ENCODE measurements around the gene ARHGAP42. TPM values are rescaled to one million over a fixed set of nuclear protein-coding genes. Genes with fewer than 3 reads are reported as not detected.

ARHGAP42 gene
- total RNA-seq, 4 donors from 2014 or later: 21.8 to 55.7 (median 35.9) TPM

DNA sequence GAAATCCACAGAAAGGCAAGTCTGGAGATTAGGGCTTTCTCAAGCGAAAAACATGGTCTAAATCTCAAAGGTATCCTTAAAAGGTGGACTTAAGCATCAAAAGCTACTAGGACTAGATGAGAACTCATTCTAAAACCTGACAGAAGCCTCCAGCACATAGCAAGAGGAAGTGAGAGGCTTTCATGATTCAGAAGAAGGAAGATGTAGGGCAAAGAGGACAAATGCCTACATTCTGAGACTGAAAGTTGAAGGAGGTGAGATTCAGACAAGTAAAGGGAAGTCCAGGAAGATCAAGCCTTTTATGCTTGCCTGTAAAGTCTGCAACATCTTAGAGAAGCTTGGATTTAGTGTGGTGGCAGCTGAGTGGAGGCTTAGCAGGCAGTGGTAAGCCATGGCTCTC lies 343.6 kb downstream of the ARHGAP42 start:
- WGBS, 2 donors: 84 to 91% methylated on average over 1 of the region's 1 CpG
- TF ChIP-seq POLR2A (IDR thresholded peaks at IDR 0.05): no peak
- TF ChIP-seq CTCF (IDR thresholded peaks at IDR 0.05): no peak
- intact Hi-C loops (cut with DNase I): no loop called here
- Histone ChIP-seq H3K4me1 (no peaks in the 10 kb centered on the region), H3K4me3 (replicated peaks in 1 of 3) (no peak overlapping the region), H3K27me3 (no peaks in the 10 kb centered on the region), H3K9me3 (no peaks in the 10 kb centered on the region), H3K36me3 (no peaks in the 10 kb centered on the region), H3K27ac (no peak overlapping the region)
- no peak for DNase-seq

- DNase-seq: no peak
- H3K27ac ChIP-seq: no peak overlapping the region
- TF ChIP-seq CTCF (IDR thresholded peaks at IDR 0.05): no peak
- TF ChIP-seq POLR2A (IDR thresholded peaks at IDR 0.05): no peak
- H3K4me1 ChIP-seq: no peaks in the 10 kb centered on the region
- no peaks in the 10 kb centered on the region for H3K36me3 ChIP-seq
- 86 to 87% methylated on average over 3 of the region's 3 CpGs for WGBS, 2 donors
- H3K27me3 ChIP-seq: no peaks in the 10 kb centered on the region
- H3K4me3 ChIP-seq (replicated peaks in 1 of 3): no peak overlapping the region
- intact Hi-C loops (cut with DNase I): no loop called here
- H3K9me3 ChIP-seq: no peaks in the 10 kb centered on the region
Observed at GRCh38 chr11:101031713-101032112, 344.6 kb downstream of the ARHGAP42 start.

GRCh38 chr11:101032991-101033390 lies 345.9 kb downstream of the ARHGAP42 start:
- intact Hi-C loops (cut with DNase I): no loop called here

GRCh38 chr11:101034076-101034475 lies 347.0 kb downstream of the ARHGAP42 start:
- no peak overlapping the region for H3K27ac ChIP-seq
- H3K9me3 ChIP-seq: no peaks in the 10 kb centered on the region
- no peaks in the 10 kb centered on the region for H3K4me1 ChIP-seq
- H3K27me3 ChIP-seq: no peaks in the 10 kb centered on the region
- intact Hi-C loops (cut with DNase I): no loop called here
- no peaks in the 10 kb centered on the region for H3K36me3 ChIP-seq
- WGBS, 2 donors: 64 to 67% methylated on average over 4 of the region's 4 CpGs
- TF ChIP-seq POLR2A (IDR thresholded peaks at IDR 0.05): no peak
- no peak for TF ChIP-seq CTCF (IDR thresholded peaks at IDR 0.05)
- DNase-seq: peak; percentile 4 to 6
- H3K4me3 ChIP-seq (replicated peaks in 1 of 3): no peak overlapping the region

More at GRCh38 chr11:101032991-101033390, 345.9 kb downstream of the ARHGAP42 start:
- DNase-seq: no peak
- no peaks in the 10 kb centered on the region for H3K4me1 ChIP-seq
- no peaks in the 10 kb centered on the region for H3K9me3 ChIP-seq
- no peak overlapping the region for H3K4me3 ChIP-seq (replicated peaks in 1 of 3)
- TF ChIP-seq CTCF (IDR thresholded peaks at IDR 0.05) (no peak), POLR2A (IDR thresholded peaks at IDR 0.05) (no peak)
- H3K27me3 ChIP-seq: no peaks in the 10 kb centered on the region
- no peaks in the 10 kb centered on the region for H3K36me3 ChIP-seq
- H3K27ac ChIP-seq: no peak overlapping the region

DNA sequence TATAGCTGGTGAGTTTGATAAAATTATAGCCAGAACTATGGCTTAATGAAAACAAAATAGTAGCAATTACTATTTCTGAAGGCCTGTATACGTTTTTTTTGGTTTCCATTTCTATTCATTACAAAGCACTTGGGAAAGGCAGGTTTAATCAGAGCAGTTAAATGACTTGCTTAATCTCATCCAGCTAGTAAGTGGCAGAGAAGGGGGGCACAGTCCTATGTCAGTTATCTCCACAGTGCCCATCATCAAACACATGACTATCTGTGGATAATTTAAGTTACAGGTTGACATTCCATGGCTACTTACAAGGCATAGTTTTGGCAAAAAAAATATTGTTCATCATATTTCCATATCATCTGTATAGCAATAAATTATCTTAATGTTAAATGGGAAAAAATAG lies 348.8 kb downstream of the ARHGAP42 start:
- H3K36me3 ChIP-seq: no peaks in the 10 kb centered on the region
- H3K9me3 ChIP-seq: no peaks in the 10 kb centered on the region
- H3K4me3 ChIP-seq (replicated peaks in 1 of 3): no peak overlapping the region
- WGBS, 2 donors: 78 to 84% methylated on average over 1 of the region's 1 CpG
- no peak overlapping the region for H3K27ac ChIP-seq
- TF ChIP-seq CTCF (IDR thresholded peaks at IDR 0.05) (no peak), POLR2A (IDR thresholded peaks at IDR 0.05) (no peak)
- intact Hi-C loops (cut with DNase I): no loop called here
- DNase-seq: no peak
- H3K4me1 ChIP-seq: no peaks in the 10 kb centered on the region
- no peaks in the 10 kb centered on the region for H3K27me3 ChIP-seq

Small RNAs within 50 kb of the gene (small RNA-seq; reads per million reads assigned to genes)
- gene RN7SL222P: not detected
